ENCODE measurements around the gene FHL3.

The FHL3 gene

GRCh38 chr1:38046884-38047602, 41.7 kb upstream of the FHL3 start:
- H3F3A ChIP-seq (ENCODE audit: insufficient read depth): no peaks in the 10 kb centered on the region
- peak overlapping the region; percentile 35 for H2AFZ ChIP-seq (ENCODE audit: low read depth, low read length, severe bottlenecking)
- H3K4me3 ChIP-seq (ENCODE audit: insufficient read depth, low read length, poor library complexity, severe bottlenecking): peak overlapping the region; percentile 48
- no peaks in the 10 kb centered on the region for H3K36me3 ChIP-seq (ENCODE audit: low read length)
- no peak overlapping the region for H3K27ac ChIP-seq (ENCODE audit: low read depth, low read length)
- H3K27me3 ChIP-seq (ENCODE audit: low read length): no peaks in the 10 kb centered on the region
- peak overlapping the region; percentile 52 for H3K4me2 ChIP-seq (ENCODE audit: low read depth, low read length, poor library complexity, severe bottlenecking)
- no peaks in the 10 kb centered on the region for H3K79me2 ChIP-seq (ENCODE audit: insufficient read depth, low read length)
- no peaks in the 10 kb centered on the region for H4K20me1 ChIP-seq (ENCODE audit: low read depth, low read length)
- H3K9me2 ChIP-seq (replicated peaks; ENCODE audit: insufficient read depth, low read length): no peaks in the 10 kb centered on the region
- TF ChIP-seq CTCF (IDR thresholded peaks at IDR 0.05; ENCODE audit: insufficient read depth, low read length, poor library complexity, severe bottlenecking) (no peak), EZH2phosphoT487 (conservative IDR thresholded peaks at IDR 0.05; ENCODE audit: low read length) (no peak)
- H3K9ac ChIP-seq (ENCODE audit: low read length): peak overlapping the region; percentile 33; the same call in 1 of the 2 replicates
- no peaks in the 10 kb centered on the region for H3K9me3 ChIP-seq (ENCODE audit: insufficient read depth, low read length)

- no peaks in the 10 kb centered on the region for H3K36me3 ChIP-seq (ENCODE audit: low read length)
- peak within 1 kb of the TSS; percentile 52 for H3K4me2 ChIP-seq (ENCODE audit: low read depth, low read length, poor library complexity, severe bottlenecking)
- no peaks in the 10 kb centered on the region for H3K27me3 ChIP-seq (ENCODE audit: low read length)
- TF ChIP-seq CTCF (IDR thresholded peaks at IDR 0.05; ENCODE audit: insufficient read depth, low read length, poor library complexity, severe bottlenecking): no peak
- no peak for TF ChIP-seq EZH2phosphoT487 (conservative IDR thresholded peaks at IDR 0.05; ENCODE audit: low read length)
- peak within 1 kb of the TSS; percentile 33; the same call in 1 of the 2 replicates for H3K9ac ChIP-seq (ENCODE audit: low read length)
- no peak within 1 kb of the TSS for H3K27ac ChIP-seq (ENCODE audit: low read depth, low read length)
- H3K9me3 ChIP-seq (ENCODE audit: insufficient read depth, low read length): no peaks in the 10 kb centered on the region
- no peaks in the 10 kb centered on the region for H4K20me1 ChIP-seq (ENCODE audit: low read depth, low read length)
- no peaks in the 10 kb centered on the region for H3F3A ChIP-seq (ENCODE audit: insufficient read depth)
- H3K79me2 ChIP-seq (ENCODE audit: insufficient read depth, low read length): no peaks in the 10 kb centered on the region
- H3K9me2 ChIP-seq (replicated peaks; ENCODE audit: insufficient read depth, low read length): no peaks in the 10 kb centered on the region
- H3K4me3 ChIP-seq (ENCODE audit: insufficient read depth, low read length, poor library complexity, severe bottlenecking): peak within 1 kb of the TSS; percentile 48
- peak within 1 kb of the TSS; percentile 35 for H2AFZ ChIP-seq (ENCODE audit: low read depth, low read length, severe bottlenecking)
Measured at GRCh38 chr1:38046333-38046883, 41.1 kb upstream of the FHL3 start, which contains the start of gene POU3F1. Gene POU3F1 (minus strand): TSS chr1:38046793. CDS start chr1:38046743, 50 bp downstream.

GRCh38 chr1:38045401-38046332, 40.4 kb upstream of the FHL3 start:
- no peaks in the 10 kb centered on the region for H3K9me2 ChIP-seq (replicated peaks; ENCODE audit: insufficient read depth, low read length)
- no peak overlapping the region for H3K4me3 ChIP-seq (ENCODE audit: insufficient read depth, low read length, poor library complexity, severe bottlenecking)
- no peaks in the 10 kb centered on the region for H3K27me3 ChIP-seq (ENCODE audit: low read length)
- H3K27ac ChIP-seq (ENCODE audit: low read depth, low read length): no peak overlapping the region
- no peaks in the 10 kb centered on the region for H3K36me3 ChIP-seq (ENCODE audit: low read length)
- no peak overlapping the region for H2AFZ ChIP-seq (ENCODE audit: low read depth, low read length, severe bottlenecking)
- TF ChIP-seq EZH2phosphoT487 (conservative IDR thresholded peaks at IDR 0.05; ENCODE audit: low read length) (no peak), CTCF (IDR thresholded peaks at IDR 0.05; ENCODE audit: insufficient read depth, low read length, poor library complexity, severe bottlenecking) (no peak)
- H4K20me1 ChIP-seq (ENCODE audit: low read depth, low read length): no peaks in the 10 kb centered on the region
- no peaks in the 10 kb centered on the region for H3F3A ChIP-seq (ENCODE audit: insufficient read depth)
- H3K9ac ChIP-seq (ENCODE audit: low read length): no peak overlapping the region
- peak overlapping the region; percentile 44 for H3K4me2 ChIP-seq (ENCODE audit: low read depth, low read length, poor library complexity, severe bottlenecking)
- no peaks in the 10 kb centered on the region for H3K79me2 ChIP-seq (ENCODE audit: insufficient read depth, low read length)
- H3K9me3 ChIP-seq (ENCODE audit: insufficient read depth, low read length): no peaks in the 10 kb centered on the region
